UCSD-AML1 (cell line): Measurements from ENCODE around the gene ATP1A2.

ENCODE experiments used
- DNase-seq: peaks from one replicate; lab custom pipeline; 2025; ENCODE audit not compliant: unreplicated experiment; lab: John Stamatoyannopoulos, UW

The ATP1A2 gene

DNA sequence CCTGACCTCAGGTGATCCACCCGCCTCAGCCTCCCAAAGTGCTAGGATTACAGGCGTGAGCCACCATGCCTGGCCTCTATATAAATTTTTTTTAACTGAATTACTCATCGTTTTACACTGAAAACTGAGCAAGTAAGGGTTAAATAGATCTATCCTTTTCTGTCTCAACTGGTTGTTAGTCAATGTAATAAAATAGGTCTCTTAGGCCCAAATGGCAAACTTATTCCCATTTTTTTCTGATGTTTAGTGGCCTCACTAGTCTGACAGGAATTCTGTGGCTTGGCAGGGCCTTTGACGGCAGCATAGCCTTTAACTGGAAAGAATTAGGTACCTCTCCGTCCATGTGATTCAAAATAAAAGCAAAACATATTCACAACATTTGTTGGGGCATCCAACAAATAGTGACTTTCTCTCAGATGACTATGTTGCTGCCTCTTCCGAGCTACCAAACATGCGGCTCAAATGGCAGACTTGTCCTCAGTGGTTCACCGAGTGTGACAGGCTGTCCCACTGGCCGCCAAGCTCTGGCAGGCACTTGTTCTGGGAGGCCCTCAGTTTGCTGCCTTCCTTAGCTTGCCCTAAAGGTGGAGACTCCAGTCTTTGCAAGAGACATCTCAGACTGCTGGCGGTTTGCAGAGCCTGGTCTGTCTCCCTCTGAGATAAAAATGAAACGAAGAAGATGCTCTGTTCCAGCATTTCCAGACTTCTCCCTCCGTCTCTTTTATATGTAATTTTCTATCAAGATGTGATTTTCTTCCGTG is 53.2 kb downstream of the ATP1A2 start:
- DNase-seq = no peak

DNA sequence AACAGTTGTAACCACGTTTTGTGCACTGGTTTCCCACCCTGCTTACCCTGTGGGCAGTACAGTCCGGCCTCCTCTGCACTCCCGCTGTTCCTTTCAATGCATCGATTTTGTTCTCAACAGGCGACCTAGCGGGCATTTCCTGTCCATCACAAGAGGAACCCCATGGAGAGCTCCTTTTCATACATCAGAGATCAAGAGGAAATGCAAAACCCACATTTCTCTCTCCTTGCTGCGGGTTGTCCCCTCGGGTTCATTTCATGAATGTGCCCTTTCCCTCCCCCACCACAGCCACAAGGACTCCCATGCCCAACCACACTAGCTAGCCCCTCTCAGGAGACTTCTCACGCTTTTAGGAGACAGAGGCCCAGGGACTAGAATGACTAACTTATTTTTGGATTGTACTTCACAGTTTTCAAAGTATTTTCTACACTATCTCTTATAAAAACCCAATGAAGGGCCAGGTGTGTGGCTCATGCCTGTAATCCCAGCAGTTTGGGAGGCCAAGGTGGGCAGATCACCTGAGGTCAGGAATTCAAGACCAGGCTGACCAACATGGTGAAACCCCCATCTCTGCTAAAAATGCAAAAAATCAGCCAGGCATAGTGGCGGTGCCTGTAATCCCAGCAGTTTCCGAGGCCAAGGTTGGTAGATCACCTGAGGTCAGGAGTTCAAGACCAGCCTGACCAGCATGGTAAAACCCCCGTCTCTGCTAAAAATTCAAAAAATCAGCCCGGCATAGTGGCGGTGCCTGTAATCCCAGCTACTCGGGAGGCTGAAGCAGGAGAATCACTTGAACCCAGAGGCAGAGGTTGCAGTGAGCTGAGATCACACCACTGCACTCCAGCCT is 54.2 kb downstream of the ATP1A2 start:
- DNase-seq = peak; percentile 31

DNA sequence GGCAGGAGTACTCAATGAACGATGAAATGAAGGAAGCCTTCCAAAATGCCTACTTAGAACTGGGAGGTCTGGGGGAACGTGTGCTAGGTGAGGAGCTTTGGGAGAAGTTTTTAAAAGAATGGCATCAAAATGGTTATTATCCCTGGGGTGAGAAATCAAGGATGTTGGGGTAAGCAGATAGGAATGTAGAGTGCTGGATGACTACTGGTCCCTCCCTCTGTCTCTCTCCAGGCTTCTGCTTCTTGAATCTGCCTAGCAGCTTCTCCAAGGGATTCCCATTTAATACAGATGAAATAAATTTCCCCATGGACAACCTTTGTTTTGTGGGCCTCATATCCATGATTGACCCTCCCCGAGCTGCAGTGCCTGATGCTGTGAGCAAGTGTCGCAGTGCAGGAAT is 55.8 kb downstream of the ATP1A2 start:
- DNase-seq = no peak

DNA sequence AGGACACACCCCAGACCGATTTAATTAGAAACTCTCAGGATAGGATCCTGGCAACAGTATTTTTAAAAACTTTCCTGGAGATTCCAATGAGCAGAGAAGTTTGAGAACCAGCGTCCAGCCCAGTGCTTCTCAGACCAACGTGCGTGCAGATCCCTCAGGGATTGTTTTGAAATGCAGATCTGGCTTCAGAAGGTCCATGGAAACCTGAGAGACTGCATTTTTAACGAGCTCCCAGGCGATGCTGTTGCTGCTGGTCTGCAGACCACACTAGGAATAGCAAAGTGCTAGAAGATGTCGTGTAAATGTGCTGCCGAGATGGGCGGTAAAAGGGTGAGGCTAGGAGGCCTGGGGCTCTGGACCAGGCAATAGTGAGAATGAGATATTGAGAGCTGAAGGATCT is 56.4 kb downstream of the ATP1A2 start:
- no peak for DNase-seq

DNA sequence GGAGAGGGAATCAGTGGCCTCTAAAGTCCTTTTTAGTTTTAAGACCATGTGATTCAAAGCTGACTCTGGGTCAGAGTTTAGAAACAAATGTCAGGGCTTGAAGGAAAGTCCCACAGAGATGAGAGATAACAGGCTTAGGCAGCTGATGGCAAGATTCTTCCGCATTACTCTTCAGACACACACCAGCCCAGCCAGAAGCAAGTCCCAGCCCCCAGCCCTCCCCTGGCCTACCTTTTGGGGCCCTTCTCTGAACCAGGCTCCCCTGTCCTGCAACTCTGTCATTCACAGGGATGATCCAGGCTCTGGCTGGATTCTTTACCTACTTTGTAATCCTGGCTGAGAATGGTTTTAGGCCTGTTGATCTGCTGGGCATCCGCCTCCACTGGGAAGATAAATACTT is 61.7 kb downstream of the ATP1A2 start:
- no peak for DNase-seq

DNA sequence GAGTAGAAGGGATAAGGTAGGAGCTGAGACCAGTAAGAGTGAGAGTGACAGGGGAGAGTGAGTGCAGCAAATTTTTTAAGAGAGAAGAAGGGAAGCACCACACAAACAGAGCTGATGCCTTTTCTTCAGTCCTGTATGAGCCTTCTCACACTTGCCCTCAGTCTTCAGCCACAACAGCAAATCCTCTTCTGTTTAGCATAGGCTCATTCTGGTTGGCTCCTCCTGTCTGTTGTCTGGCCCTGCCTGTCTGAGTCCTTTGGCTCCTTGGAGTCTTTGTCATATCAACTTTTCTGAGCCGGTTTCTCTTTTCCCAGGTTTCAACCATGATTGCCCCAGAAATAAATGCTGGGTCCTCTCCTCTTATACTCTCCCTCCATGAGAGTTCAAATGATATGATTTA is 62.1 kb downstream of the ATP1A2 start:
- DNase-seq = no peak

DNA sequence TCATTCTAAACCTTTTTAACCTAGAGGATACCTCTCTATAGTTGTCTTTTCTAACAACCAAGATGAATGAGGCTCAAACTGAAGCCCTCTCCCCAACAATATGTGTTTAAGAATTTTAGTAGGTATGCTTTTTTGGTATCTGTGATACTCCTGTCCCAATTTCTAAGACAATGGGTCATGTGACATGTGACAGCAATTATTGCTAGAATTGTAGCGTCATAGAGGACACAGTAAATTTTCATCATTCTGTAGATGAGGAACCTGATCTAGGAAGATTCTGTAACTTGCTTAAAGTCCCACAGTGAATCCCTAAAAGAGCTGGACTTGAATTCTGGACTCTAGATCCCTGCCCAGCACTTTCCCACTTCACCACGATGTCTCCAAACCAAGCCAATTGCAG is 63.2 kb downstream of the ATP1A2 start:
- no peak for DNase-seq

DNA sequence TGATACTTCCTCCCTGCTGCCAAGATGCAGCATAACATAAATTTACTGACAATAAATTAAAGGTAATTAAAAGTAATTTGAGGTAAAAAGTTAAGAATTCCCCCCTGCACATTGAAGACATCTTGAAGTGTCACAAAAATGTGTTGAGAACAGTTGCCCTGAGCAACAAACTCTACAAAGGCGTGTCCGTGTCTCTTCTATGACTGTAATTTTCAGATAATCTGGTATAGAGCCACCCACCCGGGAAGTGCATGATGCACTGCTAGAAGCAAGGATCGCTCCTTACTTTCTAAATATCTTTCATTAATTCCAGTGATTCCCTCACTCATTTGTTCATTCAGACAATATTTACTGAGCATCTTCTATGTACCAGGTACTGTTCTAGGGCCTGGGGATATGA is 63.8 kb downstream of the ATP1A2 start:
- DNase-seq = no peak

DNA sequence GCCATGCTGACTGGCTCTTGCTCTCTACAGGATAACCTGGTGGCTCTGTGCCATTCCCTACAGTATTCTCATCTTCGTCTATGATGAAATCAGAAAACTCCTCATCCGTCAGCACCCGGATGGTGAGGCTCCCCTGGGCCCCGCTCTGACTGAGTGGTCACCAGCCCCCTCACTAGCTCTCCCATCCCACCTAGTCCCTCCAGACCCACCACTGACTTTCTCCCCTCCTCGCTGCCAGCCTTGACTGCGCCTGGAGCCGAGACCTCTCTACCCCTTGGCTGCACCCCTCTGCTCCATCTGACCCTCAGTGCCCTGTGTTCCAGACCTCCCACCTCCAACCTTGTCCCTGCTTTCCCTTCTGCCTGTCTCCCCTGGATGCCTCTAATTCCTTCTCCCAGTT is 70.7 kb downstream of the ATP1A2 start:
- DNase-seq = no peak

DNA sequence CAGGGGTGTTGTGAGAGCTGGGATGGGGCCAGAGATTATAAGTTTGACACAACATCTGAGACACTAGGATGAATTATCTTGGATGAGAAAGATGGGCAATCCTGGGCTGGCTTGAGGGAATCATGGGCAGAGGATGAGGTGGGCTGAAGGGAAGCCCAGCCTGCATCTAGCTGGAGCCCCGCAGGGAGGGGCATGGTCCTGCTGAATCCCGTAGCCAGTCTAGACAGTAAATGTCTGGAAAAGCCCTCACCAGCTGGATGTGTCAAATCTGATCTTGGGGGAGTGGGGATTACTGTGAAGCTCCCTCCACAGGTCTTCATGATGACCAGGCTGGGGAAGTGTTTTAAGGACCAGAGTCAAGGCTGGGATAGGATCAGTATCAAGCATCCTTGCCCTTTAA is 71.2 kb downstream of the ATP1A2 start:
- DNase-seq = no peak

DNA sequence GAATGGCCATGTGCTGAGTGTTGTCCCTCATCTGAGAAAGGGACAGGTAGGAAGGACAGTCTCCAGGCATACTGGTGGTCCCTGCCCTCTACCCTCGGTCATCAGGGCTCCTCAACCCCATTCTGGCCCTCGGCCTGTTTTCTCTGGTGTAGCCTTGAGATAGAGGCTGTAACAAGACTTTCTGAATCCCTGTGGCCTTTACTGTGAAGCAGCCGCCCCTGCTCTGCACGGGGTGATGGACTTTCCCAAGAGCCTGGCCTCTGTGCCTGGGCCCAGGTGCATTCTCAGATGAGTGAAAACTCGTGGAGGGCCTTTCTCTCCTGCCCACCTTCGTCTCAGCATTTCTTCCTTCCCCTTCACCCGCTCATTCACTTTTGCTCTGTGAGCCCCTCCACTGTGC is 71.8 kb downstream of the ATP1A2 start:
- DNase-seq = no peak

DNA sequence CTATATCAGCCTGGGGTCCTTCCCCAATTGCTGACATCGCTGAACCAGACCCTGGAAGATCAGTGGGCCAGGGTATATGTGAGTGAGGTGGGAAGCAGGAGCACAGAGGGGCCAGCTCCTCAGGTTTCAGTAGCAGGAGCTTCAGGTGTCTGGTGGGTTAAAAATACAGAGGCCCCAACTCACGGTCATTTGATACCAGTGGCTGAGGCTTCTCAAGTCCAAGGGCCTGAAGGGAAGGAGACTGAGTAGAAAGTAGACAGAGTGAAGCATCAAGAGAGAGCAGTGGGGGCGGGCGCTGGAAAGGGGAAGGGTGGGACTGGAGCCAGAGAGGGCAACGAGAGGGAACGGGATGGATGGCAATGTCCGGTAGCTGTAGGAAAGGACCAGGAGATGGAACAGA is 72.8 kb downstream of the ATP1A2 start:
- DNase-seq = no peak

DNA sequence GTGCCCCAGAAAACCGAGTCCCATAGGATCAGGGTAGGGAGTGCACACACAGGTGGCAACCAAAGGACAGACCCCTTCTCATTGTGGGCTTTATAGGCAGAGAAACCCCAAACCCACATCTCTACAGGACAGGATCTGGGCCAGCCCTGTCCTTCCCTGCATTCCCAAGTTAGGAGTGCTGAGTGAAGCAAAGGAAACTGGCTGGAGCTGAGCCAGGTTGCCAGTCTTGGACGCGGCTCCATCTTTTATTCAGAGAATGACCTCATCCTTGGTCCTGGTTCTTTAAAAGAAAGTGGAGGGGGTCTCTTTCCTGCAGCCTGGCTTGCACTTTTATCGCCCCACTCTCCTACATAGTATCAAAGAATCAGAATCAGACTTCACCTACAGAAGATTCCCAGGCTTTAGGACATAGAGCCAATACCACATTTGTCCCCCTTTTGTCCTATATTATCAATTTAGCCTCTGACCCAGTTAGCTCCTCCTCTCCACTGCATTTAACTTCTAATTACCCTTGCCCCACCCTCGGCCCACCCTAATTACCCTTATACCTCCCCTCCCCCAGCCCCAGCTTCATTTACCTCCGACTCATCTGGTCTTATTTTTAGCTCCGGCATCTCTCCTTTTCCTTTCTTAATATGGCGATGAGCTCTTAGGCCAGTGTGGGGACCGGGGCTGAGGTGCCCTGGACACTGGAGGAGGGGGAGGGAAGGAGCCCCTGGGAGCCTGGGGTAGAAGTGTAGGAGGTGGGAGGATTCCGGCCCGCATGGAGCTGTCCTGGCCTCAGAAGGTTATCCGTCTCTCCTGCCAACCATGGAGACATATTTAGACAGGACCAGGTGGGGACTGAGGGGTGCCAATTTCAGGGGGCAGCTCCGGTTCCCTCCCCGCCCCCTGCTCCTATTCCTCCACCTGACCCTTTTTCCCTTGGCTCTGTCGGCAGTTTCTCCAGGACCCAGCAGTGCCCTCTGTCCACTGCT is 74.4 kb downstream of the ATP1A2 start, which contains the start of gene CASQ1:
Gene CASQ1 (plus strand): TSS at position 927 of the 977 bp plus-strand sequence. CDS start 177 bp downstream, outside the sequence.
- DNase-seq = no peak

DNA sequence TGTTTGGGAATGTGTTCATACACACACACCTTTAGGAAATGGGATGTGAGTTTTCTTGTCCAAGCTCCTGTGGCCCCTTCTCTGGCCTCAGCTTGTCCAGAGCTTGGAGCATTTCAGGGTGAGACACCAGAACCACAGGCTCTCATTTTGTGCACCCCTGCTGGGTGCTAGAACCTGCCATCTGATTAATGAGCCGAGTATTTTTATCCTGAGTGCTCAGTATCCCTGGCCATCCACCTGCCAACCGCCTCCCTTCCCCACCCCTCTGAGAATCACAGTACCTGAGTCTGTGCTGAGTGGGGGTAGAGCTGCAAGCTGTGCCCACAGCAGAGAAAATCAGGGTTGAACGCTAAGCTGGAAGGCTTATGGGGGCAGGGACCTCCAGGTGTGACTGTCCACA is 76.2 kb downstream of the ATP1A2 start:
- DNase-seq = no peak

DNA sequence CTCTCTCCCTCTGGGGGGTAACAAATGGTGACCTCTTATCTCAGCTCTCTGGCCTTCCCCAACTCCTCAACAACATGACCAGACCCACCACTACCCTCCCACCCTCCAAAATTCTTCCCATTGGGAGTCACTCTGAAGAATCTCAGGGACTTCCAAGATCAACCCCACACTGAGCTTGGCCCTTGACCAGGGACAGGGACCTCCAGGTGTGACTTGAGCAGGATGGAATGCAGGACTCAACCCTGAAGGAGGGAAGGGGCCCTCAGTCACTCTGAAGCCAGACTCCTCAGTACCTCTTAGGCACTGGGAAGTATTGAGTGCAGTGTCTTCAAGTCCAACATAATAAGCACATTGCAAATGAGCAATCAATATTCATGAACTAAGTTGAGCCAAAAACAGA is 76.7 kb downstream of the ATP1A2 start:
- DNase-seq = no peak
